Measurements from ENCODE around the gene FHIT.

DNA sequence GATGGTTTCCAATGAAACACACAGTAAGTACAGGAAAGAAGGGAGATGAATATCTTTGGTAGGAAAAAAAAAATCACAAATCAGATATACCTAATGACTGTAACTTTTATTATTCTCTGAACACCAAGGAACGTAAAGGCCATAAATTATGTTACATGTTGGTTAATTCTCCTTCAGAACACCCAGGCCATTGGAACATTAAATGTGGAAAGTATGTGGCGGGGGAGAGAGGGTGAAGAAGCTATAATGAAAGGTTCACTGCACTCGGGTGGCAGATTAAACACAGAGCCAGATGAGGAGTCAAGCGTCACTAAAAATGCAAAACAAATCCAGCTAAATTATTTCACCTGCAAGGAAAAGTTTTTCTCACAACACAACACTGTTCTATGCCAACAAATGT, 193.8 kb downstream of the FHIT start:
- TF ChIP-seq CTCF (IDR thresholded peaks at IDR 0.05) (no peak), EZH2phosphoT487 (IDR thresholded peaks at IDR 0.05) (no peak)

All from neural progenitor cell (in vitro differentiated cells).